ENCODE measurements around the gene GGT5.

GRCh38 chr22:24265734-24266133 lies 20.9 kb upstream of the GGT5 start:
- TF ChIP-seq, protein P1, sequence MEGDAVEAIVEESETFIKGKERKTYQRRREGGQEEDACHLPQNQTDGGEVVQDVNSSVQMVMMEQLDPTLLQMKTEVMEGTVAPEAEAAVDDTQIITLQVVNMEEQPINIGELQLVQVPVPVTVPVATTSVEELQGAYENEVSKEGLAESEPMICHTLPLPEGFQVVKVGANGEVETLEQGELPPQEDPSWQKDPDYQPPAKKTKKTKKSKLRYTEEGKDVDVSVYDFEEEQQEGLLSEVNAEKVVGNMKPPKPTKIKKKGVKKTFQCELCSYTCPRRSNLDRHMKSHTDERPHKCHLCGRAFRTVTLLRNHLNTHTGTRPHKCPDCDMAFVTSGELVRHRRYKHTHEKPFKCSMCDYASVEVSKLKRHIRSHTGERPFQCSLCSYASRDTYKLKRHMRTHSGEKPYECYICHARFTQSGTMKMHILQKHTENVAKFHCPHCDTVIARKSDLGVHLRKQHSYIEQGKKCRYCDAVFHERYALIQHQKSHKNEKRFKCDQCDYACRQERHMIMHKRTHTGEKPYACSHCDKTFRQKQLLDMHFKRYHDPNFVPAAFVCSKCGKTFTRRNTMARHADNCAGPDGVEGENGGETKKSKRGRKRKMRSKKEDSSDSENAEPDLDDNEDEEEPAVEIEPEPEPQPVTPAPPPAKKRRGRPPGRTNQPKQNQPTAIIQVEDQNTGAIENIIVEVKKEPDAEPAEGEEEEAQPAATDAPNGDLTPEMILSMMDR (IDR thresholded peaks at IDR 0.05) = no peak
- TF ChIP-seq POLR2AphosphoS5 (IDR thresholded peaks at IDR 0.05) = no peak
- no peak for TF ChIP-seq EP300 (IDR thresholded peaks at IDR 0.05)
- TF ChIP-seq POLR2A (IDR thresholded peaks at IDR 0.05) = no peak
